HG02840 (cell line): ENCODE results near the gene LCE3C.
"Not testable (repeated sequence)": the region's sequence is repeated elsewhere in the genome, so short reads cannot be mapped to it uniquely, and the experiment has no call there.

Experiments used
- ATAC-seq: cut with Tn5 transposase; IDR thresholded peaks from one replicate; pipeline ENCODE4 v1.9.1; 2021; ENCODE audit warnings: mild to moderate bottlenecking, moderate library complexity, moderate number of reproducible peaks; ENCODE audit not compliant: unreplicated experiment, low FRiP score

The LCE3C gene, protein sequence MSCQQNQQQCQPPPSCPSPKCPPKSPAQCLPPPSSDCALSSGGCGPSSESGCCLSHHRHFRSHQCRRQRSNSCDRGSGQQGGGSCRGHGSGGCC

GRCh38 chr1:152599934-152600333 lies at the start of gene LCE3C:
TSS of gene LCE3C (plus strand) at chr1:152600234. CDS start at chr1:152600732, 498 bp downstream.
- ATAC-seq, result no peak

DNA sequence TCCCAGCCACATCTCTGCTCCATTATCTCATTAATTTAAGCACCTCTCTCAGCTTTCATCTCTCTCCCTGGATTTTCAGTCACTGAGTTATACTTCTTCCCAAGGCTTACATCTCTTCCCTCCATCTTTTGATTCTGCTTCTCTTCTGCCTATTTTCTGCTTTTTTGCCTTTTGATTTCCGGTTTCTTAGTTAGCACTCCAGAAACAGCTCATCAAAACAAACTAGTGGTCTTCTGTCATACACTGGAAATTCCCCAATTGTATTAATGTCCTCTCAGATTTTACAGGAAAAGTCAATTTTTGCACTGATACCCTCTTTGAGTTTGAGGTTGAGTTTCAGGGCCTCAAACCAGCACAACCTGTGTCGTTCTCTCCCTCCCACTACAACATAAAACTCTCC lies 34.9 kb upstream of the LCE3C start:
- ATAC-seq, result no peak

DNA sequence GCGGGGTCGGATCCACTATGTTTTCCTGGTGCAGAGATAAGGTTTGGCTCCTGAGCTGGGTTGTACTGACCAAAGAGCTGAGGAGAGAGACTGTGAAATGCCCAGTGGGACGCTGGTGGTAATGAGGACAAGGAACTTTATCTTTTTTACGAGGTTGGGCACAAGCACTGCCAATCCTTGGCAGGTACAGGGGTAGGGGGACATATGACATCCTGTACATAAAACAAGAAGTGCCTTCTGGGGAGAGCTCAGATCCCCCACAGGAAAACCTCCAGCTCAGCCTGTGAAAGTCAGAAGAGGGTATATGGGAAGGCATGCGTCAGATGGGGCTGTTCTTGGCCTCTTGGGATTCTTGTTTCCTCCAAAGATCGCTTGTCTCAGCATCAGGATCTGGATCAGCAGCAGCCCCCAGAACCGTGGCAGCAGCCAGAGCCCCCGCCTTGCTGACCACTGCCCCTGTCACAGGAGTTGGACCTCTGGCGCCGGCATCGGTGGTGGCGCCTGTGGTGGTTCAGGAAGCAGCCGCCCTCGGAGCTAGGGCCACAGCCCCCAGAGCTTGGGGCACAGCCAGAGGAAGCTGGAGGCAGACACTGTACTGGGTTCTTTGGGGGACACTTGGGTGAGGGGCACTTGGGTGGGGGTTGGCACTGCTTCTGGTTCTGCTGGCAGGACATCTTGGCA lies 34.4 kb upstream of the LCE3C start:
- no peak for ATAC-seq

GRCh38 chr1:152566681-152567080 lies 33.4 kb upstream of the LCE3C start, which contains the start of gene LCE3E:
TSS of gene LCE3E (minus strand) at chr1:152566780. CDS start at chr1:152566208, 572 bp downstream.
- no peak for ATAC-seq

- no peak for ATAC-seq
These were observed 22.9 kb upstream of the LCE3C start for GRCh38 chr1:152577168-152577567.

DNA sequence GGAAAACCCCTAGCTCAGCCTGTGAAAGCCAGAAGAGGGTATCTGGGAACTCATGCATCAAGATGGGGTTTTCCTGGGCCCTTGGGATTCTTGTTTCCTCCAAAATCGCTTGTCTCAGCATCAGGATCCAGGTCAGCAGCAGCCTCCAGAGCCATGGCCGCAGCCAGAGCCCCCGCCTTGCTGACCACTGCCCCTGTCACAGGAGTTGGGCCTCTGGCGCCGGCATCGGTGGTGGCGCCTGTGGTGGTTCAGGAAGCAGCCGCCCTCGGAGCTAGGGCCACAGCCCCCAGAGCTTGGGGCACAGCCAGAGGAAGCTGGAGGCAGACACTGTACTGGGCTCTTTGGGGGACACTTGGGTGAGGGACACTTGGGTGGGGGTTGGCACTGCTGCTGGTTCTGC lies 20.5 kb upstream of the LCE3C start:
- ATAC-seq, result not testable (repeated sequence)

DNA sequence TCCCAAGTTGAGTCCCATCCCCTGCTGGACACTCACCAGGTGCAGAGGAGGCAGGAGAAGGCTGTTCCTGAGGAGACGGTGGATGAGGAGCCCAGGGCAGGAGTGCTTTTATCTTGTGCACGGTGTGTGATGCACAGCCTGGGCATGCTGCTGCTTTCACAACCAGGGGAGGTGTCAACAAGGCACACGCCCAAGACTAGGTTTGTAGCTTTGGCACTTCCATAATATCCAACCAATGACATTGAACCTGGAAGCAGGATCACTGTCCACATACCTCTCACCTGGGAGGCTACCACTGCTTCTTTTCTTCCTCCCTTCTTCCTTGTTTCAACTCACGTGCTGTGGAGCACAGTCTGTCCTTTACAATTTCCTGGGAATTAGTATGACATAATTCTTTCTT lies 19.6 kb upstream of the LCE3C start, which contains the start of gene LCE3D:
LCE3D (minus strand) TSS at position 84 of the 400 bp plus-strand sequence. CDS start 580 bp downstream, outside the sequence.
- ATAC-seq, result no peak

GRCh38 chr1:152582647-152583046 lies 17.4 kb upstream of the LCE3C start:
- ATAC-seq, result no peak

DNA sequence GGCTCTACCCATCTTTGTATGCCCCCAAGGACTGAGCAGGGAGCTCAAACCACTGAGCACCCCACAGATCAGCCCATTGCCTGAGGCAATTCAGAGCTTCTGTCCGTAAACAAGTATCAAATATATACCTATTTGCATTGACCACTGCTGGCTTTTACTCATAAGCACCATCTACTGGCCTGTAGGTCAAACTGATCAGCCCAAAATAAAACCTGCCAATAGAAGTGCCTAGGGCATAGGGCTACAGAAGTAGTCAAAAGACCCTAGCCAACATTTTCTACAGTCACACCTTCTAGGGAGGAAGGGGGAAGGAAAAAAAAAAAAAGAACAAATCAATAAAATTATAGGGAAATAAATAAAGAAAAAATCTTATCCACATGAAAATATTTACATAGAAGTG lies 14.4 kb upstream of the LCE3C start:
- ATAC-seq, result no peak

DNA sequence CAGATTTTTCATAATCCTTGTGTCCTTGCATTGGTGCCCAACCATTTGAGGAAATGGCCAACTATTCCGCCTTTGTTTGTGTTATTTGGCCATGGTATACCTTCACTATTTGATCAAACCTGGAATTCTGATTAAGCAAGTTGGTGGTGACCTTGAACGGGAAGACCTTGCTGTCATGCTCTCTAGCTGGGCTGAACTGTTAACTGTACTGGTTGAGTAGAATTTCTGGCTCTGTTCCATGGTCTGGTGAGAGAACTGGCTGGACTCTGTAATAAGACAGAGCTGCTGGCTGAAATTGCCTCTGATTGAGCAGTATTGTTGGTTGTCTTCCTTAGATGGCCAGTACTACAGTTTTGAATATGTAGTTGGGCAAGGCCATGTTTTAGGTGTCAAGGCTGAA lies 3.0 kb upstream of the LCE3C start:
- ATAC-seq, result no peak

- no peak for ATAC-seq
These were observed 13.5 kb downstream of the LCE3C start, which contains the start of gene LCE3B for GRCh38 chr1:152613511-152613910. TSS of gene LCE3B (plus strand) at chr1:152613811. CDS start at chr1:152613811, 0 bp downstream.

- ATAC-seq, result no peak
These were observed 22.0 kb downstream of the LCE3C start for GRCh38 chr1:152621993-152622392.

- ATAC-seq, result no peak
These were observed 22.8 kb downstream of the LCE3C start, which contains the start of gene LCE3A for GRCh38 chr1:152622803-152623202. TSS of gene LCE3A (minus strand) at chr1:152623103. CDS start at chr1:152623103, 0 bp downstream.

DNA sequence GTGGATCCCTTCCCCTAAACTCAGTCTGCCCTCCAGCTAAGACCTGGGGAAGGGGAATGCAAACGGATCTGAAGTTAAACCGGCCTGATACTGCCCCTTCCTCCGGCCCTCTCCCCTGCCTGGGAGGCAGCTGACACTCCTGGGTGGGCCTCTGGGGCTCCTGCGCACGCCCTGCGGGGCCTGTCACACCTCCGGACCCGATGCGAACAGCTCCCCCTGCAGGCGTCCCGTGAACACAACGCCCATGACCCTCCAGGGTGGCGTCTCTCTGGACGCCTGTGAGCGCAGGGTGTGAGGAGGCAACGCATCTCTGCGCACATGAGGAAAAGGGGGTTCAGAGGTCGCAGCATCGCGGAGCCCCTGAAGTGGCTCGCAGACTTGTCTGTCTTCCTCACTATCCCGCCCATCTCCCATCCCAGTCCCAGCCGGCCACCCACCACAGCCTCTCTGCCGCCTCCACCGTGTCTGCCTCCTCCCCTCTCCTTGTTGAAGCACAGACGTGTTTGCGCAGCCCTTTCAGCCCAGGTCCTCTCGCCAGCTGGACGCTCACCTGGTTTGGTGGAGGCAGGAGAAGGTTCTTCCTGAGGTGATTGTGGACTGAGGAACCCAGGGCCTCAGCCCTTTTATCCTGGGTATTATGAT lies 23.3 kb downstream of the LCE3C start:
- no peak for ATAC-seq

DNA sequence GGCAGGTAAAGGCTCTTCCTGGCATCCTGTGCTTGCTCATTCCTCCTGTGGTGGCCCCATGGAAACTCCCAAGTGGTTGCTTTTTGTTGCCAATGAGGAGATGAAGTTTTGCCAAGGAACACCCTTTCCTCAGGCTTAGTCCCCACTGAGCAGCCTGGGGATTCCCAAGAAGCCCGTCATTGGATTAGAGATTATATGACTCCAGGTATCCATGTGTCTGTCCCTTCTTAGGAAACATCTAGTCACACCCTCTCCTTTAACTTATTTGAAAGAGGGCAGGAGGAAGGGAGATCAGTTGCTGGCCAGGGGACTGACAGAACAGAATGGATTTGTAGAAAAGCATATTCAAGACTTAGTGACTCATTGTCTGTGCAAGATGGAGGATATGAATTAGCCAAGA lies 26.7 kb downstream of the LCE3C start:
- no peak for ATAC-seq

DNA sequence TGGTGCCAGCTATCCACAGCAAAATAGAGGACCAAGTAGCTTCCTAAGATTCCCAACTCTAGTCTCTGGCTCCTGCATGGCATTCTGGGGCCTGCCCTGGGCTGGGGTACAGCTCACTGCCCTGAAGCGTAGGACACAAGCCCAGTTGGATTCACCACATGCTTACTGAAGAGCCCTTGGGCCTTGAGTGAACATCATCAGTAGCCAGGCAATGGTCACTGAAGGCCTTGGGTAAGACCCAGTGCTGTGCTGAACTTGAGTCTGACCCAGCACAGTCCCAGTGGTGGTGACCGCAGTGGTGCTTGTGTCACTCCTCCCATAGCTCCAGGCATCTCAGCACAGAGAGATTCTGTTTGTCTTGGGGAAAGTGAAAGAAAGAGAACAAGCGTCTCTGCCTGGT lies 30.6 kb downstream of the LCE3C start:
- ATAC-seq, result no peak

DNA sequence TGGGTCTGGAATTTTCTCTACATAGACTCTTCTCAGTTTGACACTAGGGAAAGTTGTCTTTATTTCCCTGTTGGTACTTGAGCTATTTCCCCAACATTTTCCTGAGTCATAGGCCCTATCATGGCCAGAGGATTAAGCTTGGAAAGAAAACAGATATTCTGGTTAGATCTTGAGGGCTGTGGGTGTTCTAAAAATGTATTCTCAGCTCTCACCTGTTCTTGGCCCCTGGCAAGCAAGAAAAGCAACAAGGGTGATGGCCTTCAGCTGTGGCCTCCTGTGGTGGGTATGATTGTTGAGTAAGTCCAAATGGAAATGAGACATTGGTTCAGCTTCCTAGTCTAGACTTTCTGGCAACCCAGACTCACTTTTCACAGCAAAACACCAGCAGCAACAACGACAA lies 40.3 kb downstream of the LCE3C start:
- ATAC-seq, result no peak

DNA sequence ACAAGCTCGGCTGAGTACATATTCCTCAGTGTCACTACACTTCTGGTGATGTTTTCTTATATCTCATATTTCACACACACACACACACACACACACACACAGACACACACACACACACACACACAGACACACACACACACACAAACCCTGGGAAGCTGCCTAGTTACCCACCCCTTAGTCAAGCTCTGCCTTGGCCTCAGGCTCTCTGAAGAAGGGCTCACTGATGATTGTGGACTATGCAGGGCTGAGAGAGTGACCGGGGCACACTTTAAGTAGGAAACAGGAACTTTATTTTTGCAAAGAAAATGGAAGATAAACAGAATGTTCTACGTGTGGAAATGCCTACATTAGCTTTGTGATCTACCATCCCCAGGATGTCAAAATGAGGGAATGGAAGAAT lies 43.9 kb downstream of the LCE3C start:
- no peak for ATAC-seq

- ATAC-seq, result no peak
These were observed 45.1 kb downstream of the LCE3C start for GRCh38 chr1:152645146-152645545.

GRCh38 chr1:152646656-152647055 lies 46.6 kb downstream of the LCE3C start:
- no peak for ATAC-seq
